NT2/D1 (cell line): ENCODE measurements around the gene HSPA8.
"Not testable (repeated sequence)": the region's sequence is repeated elsewhere in the genome, so short reads cannot be mapped to it uniquely, and the experiment has no call there.

Experiments
- SUZ12 ChIP-seq: IDR thresholded peaks from 2 replicates; pipeline ENCODE4 v1.6.1; 2011; ENCODE audit not compliant: insufficient read length, insufficient read depth; ENCODE audit errors: extremely low read depth
- YY1 ChIP-seq: IDR thresholded peaks from 2 replicates; pipeline ENCODE4 v1.6.1; 2011; ENCODE audit not compliant: insufficient read length, insufficient read depth
- ZNF274 ChIP-seq: IDR thresholded peaks from 2 replicates; pipeline ENCODE4 v1.6.1; 2011; ENCODE audit warnings: mild to moderate bottlenecking, low read depth, low read length

DNA sequence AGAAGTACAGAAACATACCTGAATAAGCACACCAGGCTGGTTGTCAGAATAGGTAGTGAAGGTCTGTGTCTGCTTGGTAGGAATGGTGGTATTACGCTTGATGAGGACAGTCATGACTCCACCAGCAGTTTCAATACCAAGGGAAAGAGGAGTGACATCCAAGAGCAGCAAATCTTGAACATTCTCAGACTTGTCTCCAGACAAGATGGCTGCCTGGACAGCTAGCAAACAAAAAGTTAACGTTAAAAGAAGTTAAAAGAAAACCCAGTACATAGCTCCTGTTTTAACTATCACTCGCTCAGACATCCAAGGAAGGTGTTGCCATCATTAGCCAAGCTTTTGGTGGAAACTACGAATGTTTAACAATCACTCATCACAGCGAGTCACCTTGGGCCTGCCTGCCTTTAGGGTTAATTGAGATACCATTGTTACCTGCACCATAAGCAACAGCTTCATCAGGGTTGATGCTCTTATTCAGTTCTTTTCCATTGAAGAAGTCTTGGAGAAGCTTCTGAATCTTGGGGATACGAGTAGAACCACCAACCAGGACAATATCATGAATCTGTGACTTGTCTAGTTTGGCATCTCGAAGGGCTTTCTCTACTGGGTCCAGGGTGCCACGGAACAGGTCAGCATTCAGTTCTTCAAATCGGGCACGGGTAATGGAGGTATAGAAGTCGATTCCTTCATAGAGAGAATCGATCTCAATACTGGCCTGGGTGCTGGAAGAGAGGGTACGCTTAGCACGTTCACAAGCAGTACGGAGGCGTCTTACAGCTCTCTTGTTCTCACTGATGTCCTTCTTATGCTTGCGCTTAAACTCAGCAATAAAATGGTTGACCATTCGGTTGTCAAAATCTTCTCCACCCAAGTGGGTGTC is 2.7 kb downstream of the HSPA8 start:
- not testable (repeated sequence) for TF ChIP-seq YY1, ZNF274, SUZ12
